Tibial artery (tissue), 4 donors: ENCODE results near the gene TFB1M.
"Not testable (repeated sequence)": the region's sequence is repeated elsewhere in the genome, so short reads cannot be mapped to it uniquely, and the experiment has no call there.

Experiments used
- DNase-seq, 2 donors: peaks; one replicate each; pipeline ENCODE4 v3.0.0-alpha.2; 2019
- H3K27ac ChIP-seq, 2 donors: fragments of 200-600 bp; sonication (generic) in 1 of 2; 1 replicate in 1 of 2; 2 replicates in 1 of 2; pipeline ENCODE4 v1.5.1; 2018 to 2019; ENCODE audit warnings: mild to moderate bottlenecking in 1 of 2
- H3K27me3 ChIP-seq, 2 donors: fragments of 200-600 bp; sonication (generic) in 1 of 2; one replicate each; pipeline versions ENCODE4 v1.5.1 to v1.6.0; 2016 to 2019
- H3K36me3 ChIP-seq, 3 donors: fragments of 200-600 bp; sonication (generic) in 2 of 3; one replicate each; pipeline ENCODE4 v1.5.1; 2016 to 2019; ENCODE audit warnings: mild to moderate bottlenecking in 2 of 3
- H3K4me1 ChIP-seq, 4 donors: fragments of 200-600 bp; sonication (generic) in 2 of 4; 1 replicate in 3 of 4; 2 replicates in 1 of 4; pipeline ENCODE4 v1.5.1; 2016 to 2019
- H3K4me3 ChIP-seq, 2 donors: fragments of 200-600 bp; sonication (generic) in 1 of 2; 1 replicate in 1 of 2; 2 replicates in 1 of 2; pipeline ENCODE4 v1.5.1; 2018 to 2019; ENCODE audit warnings: mild to moderate bottlenecking in 2 of 2
- H3K9me3 ChIP-seq, 3 donors: fragments of 200-600 bp; sonication (generic) in 1 of 3; one replicate each; pipeline ENCODE4 v1.5.1; 2016 to 2019
- CTCF ChIP-seq, 2 experiments: fragments of 200-600 bp in 1 of 2; fragments of 450-650 bp in 1 of 2; IDR thresholded peaks; one replicate each; pipeline ENCODE4 v1.5.1; 2017 to 2019; ENCODE audit warnings: antibody characterized with exemption in 2 of 2, mild to moderate bottlenecking in 1 of 2, moderate library complexity in 1 of 2
- intact Hi-C: fragments of 100-400 bp; cut with DNase I; formaldehyde crosslinking; loops from one replicate; pipeline ENCODE4 v1.15.0; 2023; ENCODE audit warnings: low total_unique reads

Gene TFB1M

GRCh38 chr6:155234687-155235086 is 79.6 kb downstream of the TFB1M start:
- Histone ChIP-seq H3K27ac (peak overlapping the region; percentile 0 to 21), H3K4me1 (peaks cover 0 to 16% (median 6%) of the 10 kb centered on the region in 4 donors), H3K27me3 (no peaks in the 10 kb centered on the region), H3K9me3 (no peaks in the 10 kb centered on the region), H3K36me3 (no peaks in the 10 kb centered on the region), H3K4me3 (no peak overlapping the region)
- no peak for TF ChIP-seq CTCF (IDR thresholded peaks at IDR 0.05)
- no peak for DNase-seq
- intact Hi-C loops = no loop called here

GRCh38 chr6:155234167-155234566 is 80.1 kb downstream of the TFB1M start:
- TF ChIP-seq CTCF (IDR thresholded peaks at IDR 0.05) = no peak
- no peak overlapping the region for H3K4me3 ChIP-seq
- DNase-seq = no peak
- H3K4me1 ChIP-seq = peaks cover 0 to 19% (median 7%) of the 10 kb centered on the region in 4 donors
- no peaks in the 10 kb centered on the region for H3K27me3 ChIP-seq
- H3K27ac ChIP-seq = peak overlapping the region in 1 of 2 donors; percentile 21
- no peaks in the 10 kb centered on the region for H3K9me3 ChIP-seq
- intact Hi-C loops = no loop called here
- no peaks in the 10 kb centered on the region for H3K36me3 ChIP-seq

GRCh38 chr6:155232848-155233247 is 81.4 kb downstream of the TFB1M start:
- no peak for DNase-seq
- Histone ChIP-seq H3K36me3 (no peaks in the 10 kb centered on the region), H3K4me1 (peaks cover 0 to 32% (median 18%) of the 10 kb centered on the region in 4 donors), H3K4me3 (no peak overlapping the region), H3K27me3 (no peaks in the 10 kb centered on the region), H3K9me3 (no peaks in the 10 kb centered on the region), H3K27ac (no peak overlapping the region)
- intact Hi-C loops = no loop called here
- TF ChIP-seq CTCF (IDR thresholded peaks at IDR 0.05) = no peak

- H3K36me3 ChIP-seq, intact Hi-C loops, DNase-seq, H3K9me3 ChIP-seq, H3K27ac ChIP-seq, H3K27me3 ChIP-seq, H3K4me3 ChIP-seq: not testable (repeated sequence)
- H3K4me1 ChIP-seq = peaks cover 0 to 36% (median 20%) of the 10 kb centered on the region in 4 donors
Measured at GRCh38 chr6:155230975-155231374, 83.3 kb downstream of the TFB1M start.

GRCh38 chr6:155228546-155229166 is 85.6 kb downstream of the TFB1M start:
- Histone ChIP-seq H3K4me3 (peak overlapping the region; percentile 33 to 45), H3K36me3 (no peaks in the 10 kb centered on the region), H3K9me3 (no peaks in the 10 kb centered on the region), H3K27ac (peak overlapping the region; percentile 75 to 80), H3K27me3 (no peaks in the 10 kb centered on the region), H3K4me1 (peaks cover 0 to 25% (median 14%) of the 10 kb centered on the region in 4 donors)
- no peak for TF ChIP-seq CTCF (IDR thresholded peaks at IDR 0.05)
- intact Hi-C loops = no loop called here
- no peak for DNase-seq

GRCh38 chr6:155227046-155227445 is 87.2 kb downstream of the TFB1M start:
- DNase-seq = no peak
- H3K9me3 ChIP-seq = no peaks in the 10 kb centered on the region
- H3K27ac ChIP-seq = no peak overlapping the region
- intact Hi-C loops = no loop called here
- no peak overlapping the region for H3K4me3 ChIP-seq
- H3K27me3 ChIP-seq = no peaks in the 10 kb centered on the region
- H3K36me3 ChIP-seq = no peaks in the 10 kb centered on the region
- no peak for TF ChIP-seq CTCF (IDR thresholded peaks at IDR 0.05)
- peaks cover 0 to 20% (median 14%) of the 10 kb centered on the region in 4 donors for H3K4me1 ChIP-seq
